Measurements from ENCODE around the gene LRRC74B. TPM values are rescaled to one million over a fixed set of nuclear protein-coding genes. Genes with fewer than 3 reads are reported as not detected.
A peak's percentile ranks its signal among the peaks of the same experiment; 100 is the strongest.

LRRC74B gene
- total RNA-seq, 1 experiment from 2014 or later: not detected

DNA sequence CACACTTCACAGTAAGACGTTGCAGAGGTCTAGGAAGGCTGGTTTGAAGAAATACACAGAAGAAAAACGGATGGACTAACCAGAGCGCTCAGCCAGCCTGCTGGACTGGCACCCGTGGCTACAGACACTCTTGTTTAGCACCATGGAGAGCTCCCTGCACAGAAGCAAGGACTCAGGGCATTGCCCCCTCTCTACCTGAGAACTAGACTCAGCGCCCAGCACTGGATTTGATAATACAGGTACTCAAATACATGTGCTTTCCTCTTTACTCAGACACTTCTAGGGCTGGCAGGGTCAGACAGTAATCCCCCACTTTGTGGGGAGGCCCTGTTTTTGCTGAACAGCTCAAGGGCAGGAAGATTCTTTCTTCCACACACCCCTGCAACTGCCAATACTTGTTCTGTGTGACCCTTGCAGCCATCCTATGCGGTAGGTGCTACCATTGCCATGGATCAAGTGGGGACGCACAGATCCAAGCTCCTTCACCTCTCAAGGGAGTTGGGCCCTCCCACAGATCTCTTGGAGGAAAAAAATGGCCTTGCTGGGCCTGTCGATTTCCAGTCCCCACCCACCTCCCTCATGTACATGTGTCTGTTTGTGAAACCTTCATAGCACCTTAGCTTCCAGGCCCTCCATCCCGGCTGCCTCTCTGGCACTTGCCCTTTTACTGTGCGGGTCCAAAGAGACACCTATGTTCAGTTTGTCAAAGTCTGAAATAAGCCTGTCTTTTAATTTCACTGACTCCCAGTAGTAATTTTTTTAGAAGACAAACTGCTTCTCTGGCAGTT lies 35.9 kb upstream of the LRRC74B start:
- Histone ChIP-seq H3K9me3 (ENCODE audit: insufficient read depth, low read depth) (no peaks in the 10 kb centered on the region), H3K27ac (no peak overlapping the region), H3K4me1 (replicated peaks; ENCODE audit: insufficient read depth) (peaks cover 6% of the 10 kb centered on the region), H2AFZ (no peak overlapping the region), H3K4me3 (no peak overlapping the region), H3K4me2 (no peak overlapping the region), H3F3A (ENCODE audit: insufficient read depth, low read depth) (no peaks in the 10 kb centered on the region), H3K79me2 (ENCODE audit: low read depth) (no peaks in the 10 kb centered on the region), H3K9me2 (ENCODE audit: insufficient read depth) (no peaks in the 10 kb centered on the region), H3K27me3 (ENCODE audit: insufficient read depth, low read depth) (no peaks in the 10 kb centered on the region), H3K36me3 (ENCODE audit: low read depth) (no peaks in the 10 kb centered on the region), H4K20me1 (ENCODE audit: insufficient read depth) (no peaks in the 10 kb centered on the region)
- DNase-seq: peak; percentile 44 to 49
- TF ChIP-seq, protein P1, sequence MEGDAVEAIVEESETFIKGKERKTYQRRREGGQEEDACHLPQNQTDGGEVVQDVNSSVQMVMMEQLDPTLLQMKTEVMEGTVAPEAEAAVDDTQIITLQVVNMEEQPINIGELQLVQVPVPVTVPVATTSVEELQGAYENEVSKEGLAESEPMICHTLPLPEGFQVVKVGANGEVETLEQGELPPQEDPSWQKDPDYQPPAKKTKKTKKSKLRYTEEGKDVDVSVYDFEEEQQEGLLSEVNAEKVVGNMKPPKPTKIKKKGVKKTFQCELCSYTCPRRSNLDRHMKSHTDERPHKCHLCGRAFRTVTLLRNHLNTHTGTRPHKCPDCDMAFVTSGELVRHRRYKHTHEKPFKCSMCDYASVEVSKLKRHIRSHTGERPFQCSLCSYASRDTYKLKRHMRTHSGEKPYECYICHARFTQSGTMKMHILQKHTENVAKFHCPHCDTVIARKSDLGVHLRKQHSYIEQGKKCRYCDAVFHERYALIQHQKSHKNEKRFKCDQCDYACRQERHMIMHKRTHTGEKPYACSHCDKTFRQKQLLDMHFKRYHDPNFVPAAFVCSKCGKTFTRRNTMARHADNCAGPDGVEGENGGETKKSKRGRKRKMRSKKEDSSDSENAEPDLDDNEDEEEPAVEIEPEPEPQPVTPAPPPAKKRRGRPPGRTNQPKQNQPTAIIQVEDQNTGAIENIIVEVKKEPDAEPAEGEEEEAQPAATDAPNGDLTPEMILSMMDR (conservative IDR thresholded peaks at IDR 0.05): no peak
- no peak for TF ChIP-seq EZH2 (IDR thresholded peaks at IDR 0.05; ENCODE audit: low read depth)
- ChIA-PET POLR2A (ENCODE audit: unreplicated experiment) (no interaction called here), CTCF (no interaction called here)
- no TSS peak for BruUV-seq (replicated peaks)
- intact Hi-C loops (cut with micrococcal nuclease; ENCODE audit: unreplicated experiment): loop anchor here (10.0 kb wide), 1 partner anchor 95 kb away; no protein-coding TSS in a partner anchor

DNA sequence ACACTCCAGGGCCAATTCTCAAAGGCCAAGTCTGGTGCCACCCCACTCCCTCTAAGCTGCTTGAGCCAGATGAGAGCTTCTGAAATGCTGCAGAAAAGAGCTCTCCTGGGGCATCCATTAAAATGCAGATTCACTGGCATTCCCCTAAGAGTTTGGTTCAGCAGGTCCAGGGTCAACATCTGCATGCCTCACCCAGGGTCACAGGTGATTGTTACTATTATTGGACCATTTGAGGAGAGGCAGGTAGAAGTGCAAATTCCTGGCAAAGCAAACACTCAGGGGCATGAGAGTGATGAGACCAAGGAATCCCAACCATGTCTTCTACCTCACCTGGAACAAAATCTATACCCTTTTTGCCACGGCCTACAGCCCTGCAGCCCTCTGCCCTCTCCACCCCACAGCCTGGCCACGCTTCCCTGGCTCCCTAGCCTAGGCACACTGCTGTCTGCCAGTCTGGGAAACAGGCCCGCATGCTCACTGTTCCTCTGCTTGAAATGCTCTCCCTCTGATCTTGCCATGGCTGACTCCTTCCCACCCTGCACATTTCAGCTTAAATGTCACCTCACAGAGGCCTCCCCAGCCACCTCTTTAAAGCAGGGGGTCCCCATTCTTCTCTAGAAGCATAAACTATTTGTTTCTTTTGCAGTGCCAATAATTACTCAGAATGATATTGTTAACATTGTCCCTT lies 35.2 kb upstream of the LRRC74B start:
- BruUV-seq (replicated peaks): no TSS peak
- no peaks in the 10 kb centered on the region for H3K27me3 ChIP-seq (ENCODE audit: insufficient read depth, low read depth)
- H2AFZ ChIP-seq: no peak overlapping the region
- H3K4me1 ChIP-seq (replicated peaks; ENCODE audit: insufficient read depth): peaks cover 13% of the 10 kb centered on the region
- H3K9me3 ChIP-seq (ENCODE audit: insufficient read depth, low read depth): no peaks in the 10 kb centered on the region
- no peaks in the 10 kb centered on the region for H4K20me1 ChIP-seq (ENCODE audit: insufficient read depth)
- no peak overlapping the region for H3K4me2 ChIP-seq
- intact Hi-C loops (cut with micrococcal nuclease; ENCODE audit: unreplicated experiment): no loop called here
- POLR2A ChIA-PET (ENCODE audit: unreplicated experiment): no interaction called here
- H3K36me3 ChIP-seq (ENCODE audit: low read depth): no peaks in the 10 kb centered on the region
- no peaks in the 10 kb centered on the region for H3F3A ChIP-seq (ENCODE audit: insufficient read depth, low read depth)
- H3K4me3 ChIP-seq: no peak overlapping the region
- DNase-seq: no peak
- CTCF ChIA-PET: no interaction called here
- no peaks in the 10 kb centered on the region for H3K79me2 ChIP-seq (ENCODE audit: low read depth)
- H3K9me2 ChIP-seq (ENCODE audit: insufficient read depth): no peaks in the 10 kb centered on the region
- no peak overlapping the region for H3K27ac ChIP-seq
- TF ChIP-seq, protein P1 (conservative IDR thresholded peaks at IDR 0.05): no peak
- no peak for TF ChIP-seq EZH2 (IDR thresholded peaks at IDR 0.05; ENCODE audit: low read depth)

DNA sequence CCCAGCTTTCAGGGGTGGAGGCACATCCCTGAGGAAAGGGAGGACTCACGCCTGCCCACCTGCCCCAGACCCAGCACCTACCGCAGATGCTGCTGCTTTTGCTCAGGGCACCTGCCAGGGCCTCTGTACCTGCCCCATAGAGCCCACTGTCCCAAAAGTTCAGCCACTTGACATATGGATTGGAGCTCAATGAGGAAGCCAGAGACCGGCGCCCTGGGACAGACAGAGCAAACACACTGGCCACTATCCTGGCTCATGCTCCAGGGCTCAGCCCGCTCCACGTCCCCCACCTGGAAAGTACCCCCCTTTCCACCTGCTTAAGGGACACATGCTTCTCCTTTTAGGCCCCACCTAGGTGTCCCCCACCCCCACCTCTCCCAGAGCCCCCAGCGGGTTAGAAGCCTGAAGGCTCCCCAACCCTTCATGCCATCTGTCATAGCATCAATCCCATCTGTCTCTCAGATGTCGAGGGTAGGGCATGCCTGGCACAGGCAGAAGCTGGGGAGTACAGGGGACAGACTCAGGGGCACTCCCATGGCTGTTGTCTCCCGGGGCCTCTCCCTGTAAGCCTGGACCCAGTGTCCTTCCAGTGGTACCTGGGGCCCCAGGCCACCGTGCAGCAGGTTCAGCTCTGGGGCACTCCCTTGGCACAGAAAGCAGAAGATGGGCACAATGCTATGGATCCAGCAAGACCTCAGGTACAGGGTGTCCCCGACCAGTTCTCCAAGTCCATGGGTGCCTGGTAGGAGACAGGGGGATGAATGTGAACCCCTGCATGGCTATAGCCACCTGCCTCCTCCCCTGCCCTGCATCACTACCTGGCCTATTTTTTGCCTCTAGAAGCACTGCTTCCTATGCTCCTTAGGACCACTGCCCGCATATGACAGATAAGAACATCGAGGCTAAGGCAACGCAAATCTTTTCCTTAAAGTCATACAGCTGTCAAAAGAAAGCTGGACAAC lies 33.0 kb upstream of the LRRC74B start:
- Histone ChIP-seq H4K20me1 (ENCODE audit: insufficient read depth) (no peaks in the 10 kb centered on the region), H3K4me1 (replicated peaks; ENCODE audit: insufficient read depth) (peaks cover 15% of the 10 kb centered on the region), H3K9me3 (ENCODE audit: insufficient read depth, low read depth) (no peaks in the 10 kb centered on the region), H3K4me3 (no peak overlapping the region), H3K36me3 (ENCODE audit: low read depth) (no peaks in the 10 kb centered on the region), H3K4me2 (no peak overlapping the region), H3K79me2 (ENCODE audit: low read depth) (no peaks in the 10 kb centered on the region), H3F3A (ENCODE audit: insufficient read depth, low read depth) (no peaks in the 10 kb centered on the region), H3K27ac (no peak overlapping the region), H3K9me2 (ENCODE audit: insufficient read depth) (no peaks in the 10 kb centered on the region), H3K27me3 (ENCODE audit: insufficient read depth, low read depth) (no peaks in the 10 kb centered on the region), H2AFZ (no peak overlapping the region)
- POLR2A ChIA-PET (ENCODE audit: unreplicated experiment): no interaction called here
- CTCF ChIA-PET: no interaction called here
- no TSS peak for BruUV-seq (replicated peaks)
- no peak for DNase-seq
- no peak for TF ChIP-seq EZH2 (IDR thresholded peaks at IDR 0.05; ENCODE audit: low read depth)
- TF ChIP-seq, protein P1 (conservative IDR thresholded peaks at IDR 0.05): no peak
- intact Hi-C loops (cut with micrococcal nuclease; ENCODE audit: unreplicated experiment): no loop called here

All from PC-9 (cell line).